Endothelial cell of umbilical vein (primary cell): ENCODE data around the gene CLDN3. TPM values are rescaled to one million over a fixed set of nuclear protein-coding genes. Genes with fewer than 3 reads are reported as not detected.

Experiments
- BruUV-seq: library from RNA; stranded (reverse); fragments of 400-500 nt; replicated peaks from 2 replicates; lab custom pipeline; 2021; lab: Mats Ljungman, UMichigan
- CTCF ChIA-PET: fragments of 300-600, 350-600 bp; sonication (Branson Sonifier 250); formaldehyde crosslinking; loops from one replicate; lab custom pipeline; 2021; ENCODE audit warnings: antibody characterized with exemption, inconsistent platforms; lab: Charles Lee
- POLR2A ChIA-PET: fragments of 300-600, 350-600 bp; sonication (Branson Sonifier 250); formaldehyde crosslinking; loops from one replicate; lab custom pipeline; 2021; ENCODE audit warnings: antibody characterized with exemption, inconsistent platforms; lab: Charles Lee
- DNase-seq: peaks from one replicate; pipeline ENCODE4 v3.0.0-alpha.2; 2011; ENCODE audit warnings: low read depth, low spot score
- FAIRE-seq: peaks from 2 replicates; lab custom pipeline; 2011; peaks lifted over from hg19 to GRCh38; lab: Jason Lieb, UNC
- H2AFZ ChIP-seq: 2 replicates; pipeline ENCODE4 v1.6.0; 2012; ENCODE audit warnings: low read depth, low read length, control low read depth, inconsistent platforms
- H3K27ac ChIP-seq: 2 replicates; pipeline ENCODE4 v1.5.1; 2011; ENCODE audit warnings: low read depth, mild to moderate bottlenecking, control low read depth, low read length, moderate library complexity; ENCODE audit not compliant: insufficient read depth
- H3K27me3 ChIP-seq, 2 experiments: 2 replicates each; pipeline versions ENCODE4 v1.6.0 to v1.6.1; 2011; ENCODE audit warnings: low read length in 2 of 2, mixed read lengths in 1 of 2; ENCODE audit not compliant: control insufficient read depth in 2 of 2, insufficient read depth in 2 of 2
- H3K36me3 ChIP-seq, 2 experiments: 2 replicates in 1 of 2; 3 replicates in 1 of 2; pipeline ENCODE4 v1.5.1; 2011; ENCODE audit warnings: low read length in 2 of 2, mild to moderate bottlenecking in 1 of 2, moderate library complexity in 1 of 2; ENCODE audit not compliant: control insufficient read depth in 2 of 2, insufficient read depth in 2 of 2; ENCODE audit errors: extremely low read depth in 1 of 2
- H3K4me1 ChIP-seq: 3 replicates; pipeline ENCODE4 v1.5.1; 2011; ENCODE audit warnings: mild to moderate bottlenecking, low read length; ENCODE audit not compliant: control insufficient read depth, insufficient read depth; ENCODE audit errors: extremely low read depth
- H3K4me2 ChIP-seq: 2 replicates; pipeline ENCODE4 v1.6.1; 2011; ENCODE audit warnings: low read length, control low read depth, mixed read lengths; ENCODE audit not compliant: insufficient read depth
- H3K4me3 ChIP-seq, 3 experiments: fragments of 200-600 bp in 1 of 3; sonication (generic), shearing (Covaris generic) in 1 of 3; replicated peaks in 1 of 3; 2 replicates each; pipeline ENCODE4 v1.5.1; 2011 to 2016; ENCODE audit warnings: control low read depth in 3 of 3, low read length in 3 of 3, mild to moderate bottlenecking in 2 of 3, inconsistent platforms in 1 of 3, low read depth in 1 of 3, moderate library complexity in 1 of 3; ENCODE audit not compliant: insufficient read depth in 1 of 3
- H3K79me2 ChIP-seq: 2 replicates; pipeline ENCODE4 v1.6.0; 2012; ENCODE audit warnings: low read length, inconsistent platforms; ENCODE audit not compliant: control insufficient read depth, insufficient read depth
- H3K9ac ChIP-seq: replicated peaks from 2 replicates; pipeline ENCODE3; 2011; ENCODE audit warnings: low read length, control low read depth; ENCODE audit not compliant: insufficient read depth; ENCODE audit errors: extremely low read depth
- H3K9me1 ChIP-seq: replicated peaks from 3 replicates; pipeline ENCODE4 v1.6.0; 2011; ENCODE audit warnings: mild to moderate bottlenecking, low read length; ENCODE audit not compliant: control insufficient read depth, insufficient read depth; ENCODE audit errors: extremely low read depth
- H3K9me3 ChIP-seq: replicated peaks from 2 replicates; pipeline ENCODE4 v1.5.1; 2012; ENCODE audit warnings: low read length, inconsistent platforms; ENCODE audit not compliant: control insufficient read depth, insufficient read depth
- H4K20me1 ChIP-seq: replicated peaks from 2 replicates; pipeline ENCODE3; 2011; ENCODE audit warnings: mild to moderate bottlenecking, low read length; ENCODE audit not compliant: control insufficient read depth, insufficient read depth; ENCODE audit errors: extremely low read depth
- CTCF ChIP-seq, 2 donors: IDR thresholded peaks; 1 replicate in 1 of 2; 2 replicates in 1 of 2; pipeline ENCODE4 v1.5.1; 2011; ENCODE audit warnings: low read length in 2 of 2, mild to moderate bottlenecking in 2 of 2, moderate library complexity in 2 of 2, control low read depth in 1 of 2, inconsistent platforms in 1 of 2, low read depth in 1 of 2; ENCODE audit not compliant: insufficient read depth in 1 of 2; ENCODE audit errors: extremely low read depth in 1 of 2
- EZH2 ChIP-seq: IDR thresholded peaks from 2 replicates; pipeline ENCODE4 v1.6.1; 2012; ENCODE audit warnings: borderline replicate concordance, low read depth, mild to moderate bottlenecking, moderate library complexity, low read length, inconsistent platforms; ENCODE audit not compliant: severe bottlenecking
- FOS ChIP-seq: IDR thresholded peaks from 2 replicates; pipeline ENCODE4 v1.6.1; 2011; ENCODE audit warnings: mild to moderate bottlenecking, low read length, moderate library complexity, borderline replicate concordance; ENCODE audit not compliant: insufficient read depth
- GATA2 ChIP-seq: IDR thresholded peaks from 2 replicates; pipeline ENCODE4 v1.7.0; 2011; ENCODE audit warnings: low read depth, mild to moderate bottlenecking, moderate library complexity, mixed read lengths, low read length; ENCODE audit not compliant: insufficient read length, insufficient read depth
- JUN ChIP-seq: IDR thresholded peaks from 2 replicates; pipeline ENCODE4 v1.6.1; 2011; ENCODE audit warnings: borderline replicate concordance, low read depth; ENCODE audit not compliant: insufficient read length, insufficient read depth
- MAX ChIP-seq: IDR thresholded peaks from 2 replicates; pipeline ENCODE4 v1.6.1; 2011; ENCODE audit not compliant: insufficient read depth, insufficient read length
- MYC ChIP-seq: IDR thresholded peaks from one replicate; pipeline ENCODE4 v1.6.1; 2011; ENCODE audit warnings: mild to moderate bottlenecking, low read depth, low read length
- POLR2A ChIP-seq: IDR thresholded peaks from 2 replicates; pipeline ENCODE4 v1.6.1; 2012; ENCODE audit warnings: low read depth, mild to moderate bottlenecking, control low read depth, low read length
- POLR2AphosphoS5 ChIP-seq: IDR thresholded peaks from 2 replicates; pipeline ENCODE4 v1.6.1; 2012; ENCODE audit warnings: low read depth, mild to moderate bottlenecking, control low read depth, low read length, moderate library complexity; ENCODE audit not compliant: insufficient read depth
- dilution Hi-C: fragments of 300-500 bp; cut with MboI; formaldehyde crosslinking; loops from one replicate; pipeline ENCODE4 v1.15.0; 2019; ENCODE audit warnings: low sequenced_read_pairs; ENCODE audit not compliant: extremely low pct_ligation_motif_present
- intact Hi-C: fragments of 100-400 bp; cut with micrococcal nuclease; formaldehyde crosslinking; loops from one replicate; pipeline ENCODE4 v1.10.0; 2022
- polyA plus RNA-seq, 4 experiments: library from polyadenylated mRNA; depleted of rRNA in 3 of 4; stranded (reverse) in 3 of 4; unstranded in 1 of 4; fragments of >200 nt; gene quantifications; 2 replicates each; pipeline versions ENCODE4 v1.2.1 to v1.2.3, GENCODE V29; 2011 to 2012; ENCODE audit warnings: missing spikeins in 1 of 4
- total RNA-seq: library from RNA; stranded (reverse); gene quantifications from 2 replicates; pipeline ENCODE4 v1.2.3, GENCODE V29; 2021

CLDN3 gene
- total and polyA plus RNA-seq, 2 donors (not counting 3 experiments of a cell fraction or from before 2014, with no cell fraction given) = 0.62 to 1.9 TPM

- no peak overlapping the region for H3K4me2 ChIP-seq
- dilution Hi-C loops = no loop called here
Measured at GRCh38 chr7:73815436-73815835, 45.4 kb upstream of the CLDN3 start.

More at GRCh38 chr7:73815436-73815835, 45.4 kb upstream of the CLDN3 start:
- no peaks in the 10 kb centered on the region for H3K27me3 ChIP-seq
- POLR2A ChIA-PET = no interaction called here
- no peak overlapping the region for H2AFZ ChIP-seq
- no peaks in the 10 kb centered on the region for H3K9me1 ChIP-seq
- no peak overlapping the region for H3K9ac ChIP-seq
- CTCF ChIA-PET = interaction anchor here (1.1 to 7.7 kb wide), 5 partner anchors 22 to 208 kb away, joined by 3 to 110 read pairs (median 3); no protein-coding TSS in a partner anchor
- DNase-seq (no peak), FAIRE-seq (no peak)
- TF ChIP-seq GATA2 (no peak), FOS (no peak), CTCF (IDR thresholded peaks at IDR 0.05; ENCODE audit: extremely low read depth in 1 of 2, insufficient read depth in 1 of 2, low read depth in 1 of 2, low read length in 2 of 2) (no peak), MAX (no peak), EZH2 (no peak), JUN (no peak), POLR2A (no peak), POLR2AphosphoS5 (no peak), MYC (no peak)
- no peaks in the 10 kb centered on the region for H4K20me1 ChIP-seq
- H3K36me3 ChIP-seq = no peaks in the 10 kb centered on the region
- no peaks in the 10 kb centered on the region for H3K4me1 ChIP-seq
- no peak overlapping the region for H3K27ac ChIP-seq
- no peaks in the 10 kb centered on the region for H3K9me3 ChIP-seq
- H3K4me3 ChIP-seq = no peak overlapping the region
- BruUV-seq = no TSS peak
- no peaks in the 10 kb centered on the region for H3K79me2 ChIP-seq
- intact Hi-C loops = no loop called here
